Measurements from ENCODE around the gene VPS51.
"Not testable (repeated sequence)": the region's sequence is repeated elsewhere in the genome, so short reads cannot be mapped to it uniquely, and the experiment has no call there.

VPS51 gene

GRCh38 chr11:65114538-65115171 is 18.6 kb downstream of the VPS51 start:
- H3K4me3 ChIP-seq (replicated peaks; ENCODE audit: low read depth, low read length): no peak overlapping the region
- DNase-seq (ENCODE audit: low read depth): no peak
- no peak for TF ChIP-seq CTCF (IDR thresholded peaks at IDR 0.05; ENCODE audit: low read length, missing control alignments)

DNA sequence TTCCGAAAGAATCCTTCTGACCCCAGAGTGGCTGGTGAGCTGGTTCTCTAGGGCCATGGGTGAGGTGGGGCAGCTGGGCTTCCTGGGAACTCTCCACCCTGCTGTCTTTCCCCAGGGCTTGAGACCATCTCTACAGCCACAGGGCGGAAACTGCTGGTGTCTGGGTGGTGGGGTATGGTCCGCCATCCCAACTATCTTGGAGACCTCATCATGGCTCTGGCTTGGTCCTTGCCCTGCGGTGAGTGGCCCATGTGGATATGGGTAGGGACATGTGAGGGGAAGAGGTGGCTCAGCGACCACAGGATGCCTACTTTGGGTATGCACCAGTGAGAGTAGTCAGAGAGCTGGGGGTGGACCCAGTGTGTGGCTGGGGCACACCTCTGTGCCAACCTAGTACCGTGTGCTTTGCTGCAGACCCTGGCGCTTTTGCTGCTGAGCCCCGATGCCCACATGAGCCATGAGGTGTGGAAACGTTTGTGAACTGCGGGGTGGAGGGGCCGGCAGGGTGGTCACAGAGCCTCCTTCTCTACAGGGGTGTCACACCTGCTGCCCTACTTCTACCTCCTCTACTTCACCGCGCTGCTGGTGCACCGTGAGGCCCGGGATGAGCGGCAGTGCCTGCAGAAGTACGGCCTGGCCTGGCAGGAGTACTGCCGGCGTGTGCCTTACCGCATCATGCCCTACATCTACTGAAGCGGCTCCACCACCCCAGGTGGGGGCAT is 19.5 kb downstream of the VPS51 start:
- no peak for TF ChIP-seq CTCF (IDR thresholded peaks at IDR 0.05; ENCODE audit: low read length, missing control alignments)
- DNase-seq (ENCODE audit: low read depth): no peak
- H3K4me3 ChIP-seq (replicated peaks; ENCODE audit: low read depth, low read length): no peak overlapping the region

GRCh38 chr11:65116370-65117205 is 20.6 kb downstream of the VPS51 start:
- TF ChIP-seq CTCF (IDR thresholded peaks at IDR 0.05; ENCODE audit: low read length, missing control alignments): no peak
- peak; percentile 45 for DNase-seq (ENCODE audit: low read depth)
- H3K4me3 ChIP-seq (replicated peaks; ENCODE audit: low read depth, low read length): peak overlapping the region; percentile 86

GRCh38 chr11:65117206-65118096 is 21.4 kb downstream of the VPS51 start, which contains the start of gene ZNHIT2:
Gene ZNHIT2 (minus strand): TSS chr11:65117701. CDS start chr11:65117653, 48 bp downstream.
- peak within 1 kb of the TSS; percentile 86 for H3K4me3 ChIP-seq (replicated peaks; ENCODE audit: low read depth, low read length)
- DNase-seq (ENCODE audit: low read depth): peak; percentile 99
- peak; percentile 84 for TF ChIP-seq CTCF (IDR thresholded peaks at IDR 0.05; ENCODE audit: low read length, missing control alignments)

DNA sequence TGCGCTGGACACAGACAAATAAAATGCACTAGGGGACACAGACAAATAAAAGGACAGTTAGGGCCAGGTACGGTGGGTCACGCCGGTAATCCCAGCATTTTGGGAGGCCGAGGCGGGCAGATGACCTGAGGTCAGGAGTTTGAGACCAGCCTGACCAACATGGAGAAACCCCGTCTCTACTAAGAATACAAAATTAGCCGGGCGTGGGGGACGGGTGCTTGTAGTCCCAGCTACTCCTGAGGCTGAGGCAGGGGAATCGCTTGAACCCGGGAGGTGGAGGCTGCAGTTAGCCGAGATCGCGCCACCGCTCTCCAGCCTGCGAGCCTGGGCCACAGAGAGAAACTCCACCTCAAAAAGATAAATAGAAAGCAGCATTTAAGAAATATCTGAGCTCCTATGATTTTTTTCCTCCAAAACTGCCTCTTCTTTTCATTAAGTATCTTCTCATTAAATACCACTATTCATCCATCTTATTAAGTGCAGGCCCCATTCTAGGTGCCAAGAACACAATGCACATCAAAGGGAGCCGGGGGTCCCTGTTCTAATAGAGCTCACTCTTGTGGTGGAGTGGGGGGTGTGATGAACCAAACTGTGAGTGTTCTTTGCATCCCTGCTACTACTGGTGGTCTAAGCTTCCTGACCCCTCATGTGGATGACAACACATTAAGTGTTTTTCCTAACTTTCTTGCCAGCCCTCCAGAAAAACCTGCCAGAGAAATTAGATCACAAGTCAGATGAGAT is 22.3 kb downstream of the VPS51 start:
- H3K4me3 ChIP-seq (replicated peaks; ENCODE audit: low read depth, low read length): no peak overlapping the region
- no peak for TF ChIP-seq CTCF (IDR thresholded peaks at IDR 0.05; ENCODE audit: low read length, missing control alignments)
- DNase-seq (ENCODE audit: low read depth): no peak

DNA sequence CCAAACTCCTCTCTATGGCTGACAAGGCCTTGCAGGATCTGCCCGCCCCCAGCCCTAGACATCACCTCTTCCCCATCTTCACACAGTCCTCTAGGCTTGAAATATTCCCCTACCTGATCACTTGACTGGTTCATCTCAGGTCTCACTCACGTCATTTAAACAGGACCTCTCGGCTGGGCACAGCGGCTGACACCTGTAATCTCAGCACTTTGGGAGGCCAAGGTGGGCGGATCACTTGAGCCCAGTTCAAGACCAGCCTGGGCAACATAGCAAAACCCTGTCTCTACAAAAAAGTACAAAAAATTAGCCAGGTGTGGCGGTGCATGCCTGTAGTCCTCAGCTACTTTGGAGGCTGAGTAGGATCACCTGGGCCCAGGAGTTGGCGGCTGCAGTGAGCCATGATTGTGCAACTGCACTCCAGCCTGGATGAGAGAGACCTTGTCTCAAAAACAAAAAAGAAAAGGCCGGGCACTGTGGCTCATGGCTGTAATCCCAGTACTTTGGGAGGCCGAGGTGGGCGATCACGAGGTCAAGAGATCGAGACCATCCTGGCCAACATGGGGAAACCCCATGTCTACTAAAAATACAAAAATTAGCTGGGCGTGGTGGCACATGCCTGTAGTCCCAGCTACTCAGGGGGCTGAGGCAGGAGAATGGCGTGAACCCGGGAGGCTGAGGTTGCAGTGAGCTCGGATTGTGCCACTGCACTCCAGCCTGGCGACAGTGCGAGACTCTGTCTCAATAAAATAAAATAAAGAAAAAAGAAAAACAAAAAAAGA is 23.1 kb downstream of the VPS51 start:
- not testable (repeated sequence) for DNase-seq (ENCODE audit: low read depth); H3K4me3 ChIP-seq (replicated peaks; ENCODE audit: low read depth, low read length)

Data from fibroblast of pulmonary artery (primary cell).